K562 treated with DMSO at 1 percent for 12 hours (cell line): Measurements from ENCODE around the gene CAVIN2. TPM values are rescaled to one million over a fixed set of nuclear protein-coding genes. Genes with fewer than 3 reads are reported as not detected.

ENCODE experiments used
- total RNA-seq: library from RNA; unstranded; fragments of 300-600 nt; gene quantifications from 2 replicates; pipeline ENCODE4 v1.2.3, GENCODE V29; 2022; ENCODE audit not compliant: insufficient read depth

The CAVIN2 gene, protein sequence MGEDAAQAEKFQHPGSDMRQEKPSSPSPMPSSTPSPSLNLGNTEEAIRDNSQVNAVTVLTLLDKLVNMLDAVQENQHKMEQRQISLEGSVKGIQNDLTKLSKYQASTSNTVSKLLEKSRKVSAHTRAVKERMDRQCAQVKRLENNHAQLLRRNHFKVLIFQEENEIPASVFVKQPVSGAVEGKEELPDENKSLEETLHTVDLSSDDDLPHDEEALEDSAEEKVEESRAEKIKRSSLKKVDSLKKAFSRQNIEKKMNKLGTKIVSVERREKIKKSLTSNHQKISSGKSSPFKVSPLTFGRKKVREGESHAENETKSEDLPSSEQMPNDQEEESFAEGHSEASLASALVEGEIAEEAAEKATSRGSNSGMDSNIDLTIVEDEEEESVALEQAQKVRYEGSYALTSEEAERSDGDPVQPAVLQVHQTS
- total RNA-seq = 9.0 and 17.9 TPM in 2 replicates

DNA sequence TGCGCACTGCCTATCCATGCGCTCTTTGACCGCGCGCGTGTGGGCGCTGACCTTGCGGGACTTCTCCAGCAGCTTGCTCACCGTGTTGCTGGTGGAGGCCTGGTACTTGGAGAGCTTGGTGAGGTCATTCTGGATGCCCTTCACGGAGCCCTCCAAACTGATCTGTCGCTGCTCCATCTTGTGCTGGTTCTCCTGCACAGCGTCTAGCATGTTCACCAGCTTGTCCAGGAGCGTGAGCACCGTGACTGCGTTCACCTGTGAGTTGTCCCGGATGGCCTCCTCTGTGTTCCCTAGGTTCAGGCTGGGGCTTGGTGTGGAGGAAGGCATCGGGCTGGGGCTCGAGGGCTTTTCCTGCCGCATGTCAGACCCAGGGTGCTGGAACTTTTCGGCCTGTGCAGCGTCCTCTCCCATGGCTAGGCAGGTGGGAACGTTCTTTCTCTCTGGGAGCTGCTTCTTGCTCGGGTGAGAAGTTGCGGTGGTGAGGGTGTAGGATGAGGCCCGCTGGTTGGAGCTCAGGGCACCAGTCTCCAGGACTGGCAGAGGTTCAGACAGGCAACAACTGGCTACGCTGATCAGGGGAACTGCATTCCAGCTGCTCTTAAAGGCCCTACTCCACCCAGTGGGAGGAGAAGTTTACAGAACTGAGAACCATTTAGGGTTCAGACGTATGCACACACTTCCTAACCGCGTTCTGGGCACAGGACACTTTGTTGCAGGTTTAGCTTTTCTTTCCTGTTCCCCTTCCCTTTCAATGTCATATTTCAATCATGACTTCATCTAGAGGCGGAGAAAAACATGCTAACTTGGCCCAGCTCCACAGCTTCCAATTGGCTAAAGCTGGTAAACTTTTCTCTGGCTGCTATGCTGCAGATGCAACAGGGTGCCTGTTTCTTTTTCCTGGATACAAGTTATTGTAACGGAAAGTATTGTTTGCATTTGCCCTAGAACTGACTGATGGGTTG lies at the start of gene CAVIN2:
TSS of gene CAVIN2 (minus strand) at position 574 of the 962 bp plus-strand sequence. CDS start at position 411, 163 bp downstream.

Other genes with a start within 250 kb of the CAVIN2 start
- gene NABP1, start 169.0 kb downstream of the CAVIN2 start, total RNA-seq = 3.5 and 8.5 TPM in 2 replicates